KBM-7 (cell line): ENCODE results near the gene WIF1.
A peak's percentile ranks its signal among the peaks of the same experiment; 100 is the strongest.

ENCODE experiments used
- DNase-seq: peaks from one replicate; pipeline ENCODE4 v3.0.0-alpha.2; 2015
- in situ Hi-C: fragments of 300-500 bp; cut with MboI; formaldehyde crosslinking; loops from 2 replicates; pipeline ENCODE4 v1.14.3; 2020; ENCODE audit warnings: low sequenced_read_pairs, low pct_unique_long_range_greater_than_20kb, mixed read lengths

Gene WIF1

DNA sequence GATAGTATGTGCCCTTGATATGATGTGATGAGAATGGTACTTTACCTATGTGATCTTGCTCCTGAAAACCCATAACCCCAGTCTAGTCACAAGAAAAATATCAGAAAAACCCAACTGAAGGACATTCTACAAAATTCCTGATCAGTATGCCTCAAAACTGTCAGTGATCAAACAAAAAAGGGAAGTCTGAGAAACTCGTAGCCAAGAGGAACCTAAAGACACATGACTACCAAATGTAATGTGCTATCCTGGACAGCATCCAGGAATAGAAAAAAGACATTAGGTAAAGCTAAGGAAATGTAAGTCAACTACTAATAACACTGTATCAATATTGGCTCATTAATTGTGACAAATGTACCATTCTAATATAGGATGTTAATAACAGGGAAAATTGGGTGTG lies 4.1 kb upstream of the WIF1 start:
- peak; percentile 45 for DNase-seq
- in situ Hi-C loops: no loop called here

- in situ Hi-C loops: loop anchor here (25.0 kb wide), 1 partner anchor 114 kb away; no protein-coding TSS in a partner anchor
- DNase-seq: peak; percentile 84
These were observed 2.4 kb upstream of the WIF1 start for GRCh38 chr12:65123435-65124063.

GRCh38 chr12:65122703-65123102 lies 1.6 kb upstream of the WIF1 start:
- DNase-seq: no peak
- in situ Hi-C loops: loop anchor here (25.0 kb wide), 1 partner anchor 115 kb away; no protein-coding TSS in a partner anchor

DNA sequence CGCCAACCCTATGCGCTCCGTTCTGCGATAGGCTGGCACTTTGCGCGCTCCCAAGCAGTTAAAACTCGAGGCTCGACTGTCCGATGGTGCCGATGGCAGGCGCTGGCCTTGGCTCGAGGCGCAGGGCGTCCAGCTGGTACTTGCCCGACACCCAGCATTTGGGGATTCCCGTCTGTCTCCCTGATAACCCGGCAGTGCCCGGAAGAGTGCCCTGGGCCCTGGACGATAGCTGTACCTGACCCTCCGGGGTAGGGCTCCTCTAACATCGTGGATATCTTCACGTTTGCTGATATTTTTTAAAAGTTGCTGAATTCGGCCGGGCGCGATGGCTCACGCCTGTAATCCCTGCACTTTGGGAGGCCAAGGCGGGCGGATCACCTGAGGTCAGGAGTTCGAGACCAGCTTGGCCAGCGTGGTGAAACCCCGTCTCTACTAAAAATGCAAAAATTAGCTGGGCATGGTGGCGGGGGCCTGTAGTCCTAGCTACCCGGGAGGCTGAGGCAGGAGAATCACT lies 908 bp upstream of the WIF1 start:
- in situ Hi-C loops: loop anchor here (25.0 kb wide), 1 partner anchor 115 kb away; no protein-coding TSS in a partner anchor
- DNase-seq: no peak

GRCh38 chr12:65119063-65119462 lies 2.0 kb downstream of the WIF1 start:
- in situ Hi-C loops: loop anchor here (25.0 kb wide), 1 partner anchor 118 kb away; no protein-coding TSS in a partner anchor
- DNase-seq: no peak

DNA sequence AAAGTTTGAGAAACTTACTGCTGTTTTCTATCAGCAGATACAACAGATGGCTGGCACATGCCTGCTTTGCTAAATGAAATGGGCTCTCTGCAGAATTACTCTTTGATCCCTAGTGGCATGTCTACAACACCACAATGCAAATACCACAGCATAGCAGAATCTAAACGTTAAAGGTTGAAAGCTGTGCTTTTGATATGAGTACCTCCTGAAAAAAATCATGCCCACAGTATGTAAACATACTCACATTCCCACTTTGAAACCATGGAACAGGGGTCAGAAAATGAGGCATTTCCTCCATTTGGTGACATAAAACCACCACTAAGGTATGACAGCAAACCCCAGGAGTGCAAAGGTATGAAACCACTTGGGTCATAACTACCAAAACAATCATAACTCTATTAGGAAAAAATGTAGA lies 7.5 kb downstream of the WIF1 start:
- in situ Hi-C loops: loop anchor here (25.0 kb wide), 1 partner anchor 124 kb away; no protein-coding TSS in a partner anchor

DNA sequence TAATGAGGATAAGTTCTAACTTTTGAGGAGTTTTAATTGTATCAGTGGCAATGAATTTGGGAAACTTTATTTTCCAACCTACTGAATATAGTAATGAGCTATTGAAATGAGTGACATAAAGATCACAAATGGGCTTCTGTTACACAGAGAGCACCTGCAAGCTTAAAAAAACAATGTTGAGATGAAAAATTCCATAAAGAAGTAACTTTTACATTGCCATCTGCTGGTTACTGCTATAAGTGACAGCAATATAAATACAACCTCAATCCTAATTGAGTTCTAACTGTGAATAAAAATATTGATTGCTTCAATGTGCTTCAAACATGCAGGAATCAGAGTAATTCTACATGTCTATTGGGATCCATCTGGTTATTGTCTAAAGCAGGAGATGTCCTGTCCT lies 14.2 kb downstream of the WIF1 start:
- in situ Hi-C loops: loop anchor here (25.0 kb wide), 1 partner anchor 130 kb away; no protein-coding TSS in a partner anchor
- no peak for DNase-seq

More for the DNA sequence above, 7.5 kb downstream of the WIF1 start:
- DNase-seq: no peak

- in situ Hi-C loops: loop anchor here (25.0 kb wide), 1 partner anchor 137 kb away; no protein-coding TSS in a partner anchor
- DNase-seq: peak; percentile 37
These were observed 21.0 kb downstream of the WIF1 start for GRCh38 chr12:65100140-65100539.

GRCh38 chr12:65099182-65099581 lies 21.9 kb downstream of the WIF1 start:
- DNase-seq: no peak

DNA sequence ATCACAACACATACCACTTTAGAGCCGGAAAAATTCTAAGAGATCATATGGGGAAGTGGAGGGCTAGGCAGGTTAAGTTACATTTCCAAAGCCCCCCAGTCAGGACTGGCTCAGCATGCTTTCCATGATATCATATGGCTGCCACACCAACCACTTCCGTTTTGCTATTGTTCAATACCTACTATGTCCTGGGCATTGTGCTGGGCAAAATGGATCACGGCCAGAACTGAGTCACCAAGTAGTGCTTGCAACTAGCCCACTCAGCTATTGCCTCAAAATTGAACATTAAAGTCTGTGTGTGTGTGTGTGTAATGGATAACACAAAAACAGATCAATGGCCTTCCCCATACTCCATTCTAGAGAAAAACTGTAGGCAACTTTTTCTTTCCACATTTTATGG lies 22.7 kb downstream of the WIF1 start:
- no peak for DNase-seq
- in situ Hi-C loops: no loop called here

More at GRCh38 chr12:65099182-65099581, 21.9 kb downstream of the WIF1 start:
- in situ Hi-C loops: no loop called here

DNA sequence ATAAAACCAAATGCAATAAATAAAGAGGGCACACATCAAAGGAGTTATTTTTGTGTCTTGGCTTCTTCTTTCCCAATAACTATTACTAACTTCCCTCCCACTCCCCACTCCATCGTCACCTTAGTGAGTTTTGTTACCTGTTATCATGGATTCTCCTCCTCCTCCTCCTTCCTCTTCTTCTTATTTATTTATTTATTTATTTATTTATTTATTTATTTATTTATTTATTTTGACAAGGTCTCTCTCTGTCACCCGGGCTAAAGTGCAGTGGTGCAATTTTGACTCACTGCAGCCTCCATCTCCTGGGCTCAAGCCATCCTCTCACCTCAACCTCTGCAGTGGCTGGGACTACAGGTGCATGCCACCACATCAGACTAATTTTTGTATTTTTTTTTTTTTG lies 26.4 kb downstream of the WIF1 start:
- no peak for DNase-seq
- in situ Hi-C loops: no loop called here

GRCh38 chr12:65093606-65094005 lies 27.5 kb downstream of the WIF1 start:
- DNase-seq: no peak
- in situ Hi-C loops: no loop called here

DNA sequence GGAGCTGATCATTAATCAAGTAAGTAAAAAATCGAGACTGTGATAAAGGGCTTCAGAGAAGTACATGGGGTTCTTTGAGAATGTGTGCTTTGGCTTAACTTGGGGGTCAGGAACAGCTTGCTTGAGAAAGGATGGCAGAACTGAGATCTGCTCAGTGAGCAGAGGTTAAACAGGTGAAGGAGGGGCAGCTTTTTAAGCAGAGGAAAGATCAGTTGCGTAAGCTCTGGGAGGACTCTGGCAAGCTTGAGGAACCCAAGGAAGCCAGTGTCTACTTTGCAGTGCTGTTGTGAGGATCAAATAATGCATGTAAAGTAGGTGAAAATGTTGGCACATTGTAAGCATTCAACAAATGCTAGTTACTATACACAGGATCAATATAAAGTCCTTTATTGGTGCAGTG lies 30.6 kb downstream of the WIF1 start:
- in situ Hi-C loops: no loop called here
- no peak for DNase-seq

DNA sequence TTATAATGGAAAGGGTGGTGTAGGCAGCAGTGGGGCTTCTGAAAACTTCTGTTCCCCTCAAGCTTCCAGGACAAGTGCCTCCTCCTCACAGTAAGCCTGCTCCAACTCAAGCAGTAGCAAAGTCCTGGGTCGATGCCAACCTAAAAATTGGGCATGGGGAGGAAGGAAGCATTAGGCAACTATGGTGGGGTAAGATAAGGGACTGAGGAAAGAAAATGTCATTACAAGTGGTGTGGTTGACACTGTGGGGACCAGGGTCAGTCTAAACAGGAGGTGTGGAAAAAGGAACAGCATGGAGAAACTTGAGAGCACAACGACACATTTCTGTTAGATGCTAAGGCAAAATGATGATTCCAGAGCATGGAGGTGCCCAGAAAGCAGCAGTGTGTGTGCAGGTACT lies 34.9 kb downstream of the WIF1 start:
- DNase-seq: peak; percentile 75
- in situ Hi-C loops: no loop called here

DNA sequence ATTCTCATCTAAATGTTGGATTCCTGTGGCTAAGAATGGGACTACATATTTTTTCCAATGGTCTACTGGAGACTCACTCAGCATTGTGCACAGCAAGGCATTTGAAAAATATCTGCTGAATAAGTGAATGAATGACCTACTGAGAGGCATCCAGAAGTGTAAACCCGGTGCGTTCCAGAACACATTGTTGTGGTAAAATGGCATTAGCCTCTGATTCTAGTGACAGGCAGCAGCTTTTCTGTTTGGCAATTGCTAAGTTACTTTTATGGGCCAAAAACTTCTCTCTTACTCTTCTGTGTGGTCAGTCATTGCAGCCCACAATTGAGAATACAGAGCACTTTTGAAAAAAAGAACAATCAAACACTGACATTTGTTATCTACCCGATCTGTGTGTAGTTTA lies 36.5 kb downstream of the WIF1 start:
- no peak for DNase-seq
- in situ Hi-C loops: no loop called here

GRCh38 chr12:65083581-65083980 lies 37.5 kb downstream of the WIF1 start:
- DNase-seq: no peak
- in situ Hi-C loops: no loop called here

GRCh38 chr12:65082406-65082805 lies 38.7 kb downstream of the WIF1 start:
- in situ Hi-C loops: no loop called here
- DNase-seq: no peak

DNA sequence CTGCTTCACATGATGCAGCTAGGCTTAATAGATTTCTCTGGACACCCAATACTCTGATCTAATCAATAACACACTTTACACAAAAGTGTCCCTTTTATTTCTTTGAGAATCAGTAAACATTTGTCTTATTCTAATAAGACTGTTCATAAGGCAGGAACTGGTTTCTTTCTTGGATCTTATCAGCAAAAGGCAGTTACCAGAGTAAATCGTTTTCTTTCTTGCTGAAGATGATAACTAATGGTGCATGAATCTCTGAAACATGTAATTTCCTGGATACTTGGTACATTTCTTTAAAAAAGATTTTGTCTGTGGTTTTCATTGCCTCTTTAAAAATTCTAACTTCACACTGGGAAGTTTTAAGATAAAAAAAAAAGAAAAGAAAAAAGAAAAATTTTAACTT lies 39.6 kb downstream of the WIF1 start:
- in situ Hi-C loops: no loop called here
- no peak for DNase-seq

- DNase-seq: no peak
- in situ Hi-C loops: no loop called here
These were observed 46.2 kb downstream of the WIF1 start for GRCh38 chr12:65074932-65075331.

GRCh38 chr12:65069336-65069735 lies 51.8 kb downstream of the WIF1 start:
- in situ Hi-C loops: no loop called here
- no peak for DNase-seq

DNA sequence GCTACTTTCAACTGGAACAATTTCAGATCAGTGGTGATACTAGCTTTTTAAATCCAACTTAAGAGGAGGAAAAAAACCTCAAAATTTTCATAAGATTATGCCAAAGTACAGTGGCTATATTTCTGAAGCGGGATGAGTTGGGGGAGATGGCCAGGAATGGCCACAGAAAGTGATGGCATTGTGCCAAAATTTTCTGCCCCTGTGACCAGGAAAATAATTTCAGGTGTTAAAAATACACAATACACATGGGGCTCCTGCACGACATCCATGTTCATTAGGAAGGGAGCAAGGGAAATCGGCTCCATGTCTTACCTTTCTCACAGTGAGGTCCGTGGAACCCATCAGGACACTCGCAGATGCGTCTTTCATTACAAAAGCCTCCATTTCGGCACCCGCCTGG lies 53.7 kb downstream of the WIF1 start:
- DNase-seq: no peak
- in situ Hi-C loops: no loop called here
